Measurements from ENCODE around the gene KAZN. TPM values are rescaled to one million over a fixed set of nuclear protein-coding genes. Genes with fewer than 3 reads are reported as not detected.

Gene KAZN
- total RNA-seq, 1 donor from 2014 or later, result 21.2 TPM

- no peak for ATAC-seq
- H3K4me3 ChIP-seq, result no peak overlapping the region
- intact Hi-C loops (cut with DNase I), result no loop called here
Measured at GRCh38 chr1:14650951-14651350, 52.5 kb downstream of the KAZN start.

GRCh38 chr1:14652840-14653239, 54.4 kb downstream of the KAZN start:
- no peak for TF ChIP-seq CTCF (IDR thresholded peaks at IDR 0.05)
- Histone ChIP-seq H3K27me3 (ENCODE audit: low read depth) (no peaks in the 10 kb centered on the region), H3K27ac (no peak overlapping the region), H3K4me1 (no peaks in the 10 kb centered on the region), H3K4me3 (no peak overlapping the region), H3K9me3 (no peaks in the 10 kb centered on the region), H3K36me3 (no peaks in the 10 kb centered on the region)
- DNase-seq, result no peak
- ATAC-seq, result no peak
- intact Hi-C loops (cut with DNase I), result no loop called here

More at GRCh38 chr1:14650951-14651350, 52.5 kb downstream of the KAZN start:
- H3K27me3 ChIP-seq (ENCODE audit: low read depth), result no peaks in the 10 kb centered on the region
- H3K4me1 ChIP-seq, result no peaks in the 10 kb centered on the region
- no peak for TF ChIP-seq CTCF (IDR thresholded peaks at IDR 0.05)
- no peaks in the 10 kb centered on the region for H3K36me3 ChIP-seq
- DNase-seq, result no peak
- no peaks in the 10 kb centered on the region for H3K9me3 ChIP-seq
- no peak overlapping the region for H3K27ac ChIP-seq

GRCh38 chr1:14653461-14653960, 55.0 kb downstream of the KAZN start:
- no peak for DNase-seq
- H3K36me3 ChIP-seq, result no peaks in the 10 kb centered on the region
- no peaks in the 10 kb centered on the region for H3K9me3 ChIP-seq
- intact Hi-C loops (cut with DNase I), result no loop called here
- H3K27me3 ChIP-seq (ENCODE audit: low read depth), result no peaks in the 10 kb centered on the region
- no peak for TF ChIP-seq CTCF (IDR thresholded peaks at IDR 0.05)
- H3K4me1 ChIP-seq, result no peaks in the 10 kb centered on the region
- no peak overlapping the region for H3K4me3 ChIP-seq
- H3K27ac ChIP-seq, result no peak overlapping the region
- ATAC-seq, result no peak

GRCh38 chr1:14654554-14654953, 56.1 kb downstream of the KAZN start:
- TF ChIP-seq CTCF (IDR thresholded peaks at IDR 0.05), result no peak
- H3K9me3 ChIP-seq, result no peaks in the 10 kb centered on the region
- no peaks in the 10 kb centered on the region for H3K4me1 ChIP-seq
- H3K27me3 ChIP-seq (ENCODE audit: low read depth), result no peaks in the 10 kb centered on the region
- DNase-seq (no peak), ATAC-seq (no peak)
- intact Hi-C loops (cut with DNase I), result no loop called here
- no peak overlapping the region for H3K27ac ChIP-seq
- H3K4me3 ChIP-seq, result no peak overlapping the region
- H3K36me3 ChIP-seq, result no peaks in the 10 kb centered on the region

- TF ChIP-seq CTCF (IDR thresholded peaks at IDR 0.05), result no peak
- Histone ChIP-seq H3K36me3 (no peaks in the 10 kb centered on the region), H3K9me3 (no peaks in the 10 kb centered on the region), H3K27me3 (ENCODE audit: low read depth) (no peaks in the 10 kb centered on the region), H3K4me1 (no peaks in the 10 kb centered on the region), H3K27ac (no peak overlapping the region), H3K4me3 (no peak overlapping the region)
- ATAC-seq, result no peak
- no peak for DNase-seq
- intact Hi-C loops (cut with DNase I), result no loop called here
Measured at GRCh38 chr1:14655385-14655784, 56.9 kb downstream of the KAZN start.
